Suppressor macrophage treated with lipopolysaccharide for 4 hours (primary cell): ENCODE data around the gene CNGA3.
A peak's percentile ranks its signal among the peaks of the same experiment; 100 is the strongest.

ENCODE experiments used
- DNase-seq: peaks from one replicate; pipeline ENCODE4 v3.0.0-alpha.2; 2020

CNGA3 gene

DNA sequence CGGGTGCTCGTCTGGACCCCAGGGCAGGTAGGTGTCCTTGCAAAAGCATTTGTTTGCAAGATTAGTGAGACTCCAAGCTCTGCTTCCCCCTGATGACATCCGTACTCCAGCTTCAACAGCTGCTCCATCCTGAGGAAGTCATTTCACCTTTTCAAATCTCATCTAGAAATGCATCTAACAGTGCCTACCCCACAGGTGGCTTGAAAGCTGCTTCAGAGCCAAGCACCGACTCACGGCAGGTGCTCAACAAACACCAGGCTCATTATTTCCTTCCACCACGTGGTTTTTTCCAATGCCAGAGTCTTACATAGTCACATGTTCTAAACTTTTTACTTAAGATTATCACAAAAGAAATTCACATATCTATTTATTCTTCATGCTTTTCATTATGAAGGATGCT, 31.9 kb downstream of the CNGA3 start:
- DNase-seq: no peak

DNA sequence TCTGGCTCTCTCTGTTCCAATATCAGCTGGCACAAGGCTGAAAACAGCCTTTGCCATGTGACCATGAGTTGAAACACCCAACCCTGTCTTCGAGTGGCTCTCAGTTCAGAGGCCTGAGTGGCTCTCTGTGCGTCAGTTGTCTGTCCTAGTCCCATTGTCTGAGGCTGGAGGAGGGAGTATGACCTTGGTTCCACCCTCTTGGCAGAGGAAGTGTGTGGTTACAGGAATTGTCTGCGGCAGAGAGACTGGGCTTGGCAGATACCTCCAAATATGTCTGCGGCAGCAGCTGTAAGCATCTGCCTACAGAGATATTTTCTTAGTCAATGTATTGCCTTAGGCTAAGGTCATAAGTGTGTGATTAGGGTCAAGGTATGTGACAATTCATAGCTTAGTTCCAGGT, 32.6 kb downstream of the CNGA3 start:
- DNase-seq: no peak

DNA sequence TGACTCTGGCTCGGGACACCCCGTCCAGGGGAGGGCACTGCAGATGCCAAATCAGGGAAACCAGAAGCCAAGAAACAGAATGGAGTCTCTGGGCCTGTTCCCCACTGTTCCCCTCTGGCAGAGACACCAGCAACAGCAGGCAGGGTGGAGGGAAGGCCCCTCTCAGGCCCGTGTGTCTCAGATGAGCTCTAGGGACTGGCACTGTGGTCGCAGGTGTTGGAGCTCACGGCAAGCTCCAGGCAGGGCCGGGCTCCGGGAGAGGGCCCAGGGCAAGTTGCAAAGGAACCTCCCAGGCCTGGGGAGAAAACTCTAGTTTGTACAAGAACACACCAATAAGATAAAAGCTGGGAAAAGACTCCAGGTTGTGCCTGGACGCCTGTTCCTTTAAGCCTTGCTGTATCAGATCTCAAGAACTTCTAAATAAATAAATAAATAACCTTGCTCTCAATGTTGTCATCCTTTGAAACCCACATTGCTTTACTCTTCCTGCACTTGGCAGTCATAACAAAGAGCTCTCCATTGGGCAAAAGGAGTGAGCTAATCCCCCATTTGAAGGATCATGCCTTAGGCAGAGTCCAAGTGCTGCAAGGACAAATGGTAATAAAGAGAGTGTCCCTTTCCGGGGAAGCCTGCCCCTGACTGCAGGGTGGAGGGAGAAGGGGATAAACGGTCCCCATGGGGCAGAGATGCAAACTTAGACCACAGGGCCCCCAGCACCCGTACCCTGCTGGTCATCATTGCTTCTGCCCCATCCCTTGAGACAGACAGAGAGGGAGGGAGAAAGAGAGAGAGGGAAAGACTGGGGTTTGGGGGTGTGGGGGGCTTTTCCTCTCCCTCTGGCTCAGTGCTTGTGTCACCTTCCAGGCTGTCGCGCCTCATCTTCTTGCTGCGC, 33.3 kb downstream of the CNGA3 start:
- DNase-seq: no peak

DNA sequence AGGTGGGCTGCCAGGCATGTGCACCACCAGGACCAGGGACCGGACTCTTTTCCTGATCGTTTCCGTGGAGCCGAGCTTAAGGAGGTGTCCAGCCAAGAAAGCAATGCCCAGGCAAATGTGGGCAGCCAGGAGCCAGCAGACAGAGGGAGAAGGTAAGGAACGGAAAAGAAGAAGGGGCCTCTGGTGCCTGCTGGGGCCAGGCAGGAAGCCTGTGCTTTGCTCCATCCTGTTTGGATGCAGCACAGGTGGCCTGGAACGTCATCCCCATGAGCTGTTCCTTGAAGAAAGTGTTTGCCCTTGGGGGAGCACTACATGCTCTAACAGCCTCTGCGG, 33.9 kb downstream of the CNGA3 start:
- no peak for DNase-seq

DNA sequence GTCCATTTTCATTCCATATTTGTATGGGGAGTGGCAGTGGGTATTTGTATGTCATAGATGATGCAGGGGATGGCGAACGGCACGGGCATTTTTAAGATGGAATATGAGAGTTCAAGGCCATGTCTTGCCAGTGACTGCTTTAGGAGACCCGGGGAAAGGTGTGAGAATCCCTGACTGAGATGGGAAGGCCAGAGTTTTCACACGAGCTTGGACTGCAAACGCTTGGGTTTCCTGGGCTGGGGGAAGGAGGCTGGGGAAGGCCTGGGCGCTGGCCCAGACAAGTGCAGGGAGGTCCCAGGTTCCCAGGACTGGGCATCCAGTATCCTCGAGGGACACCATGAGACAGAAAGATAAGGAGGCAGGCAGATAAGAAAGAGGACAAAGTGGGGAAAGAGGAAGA, 35.2 kb downstream of the CNGA3 start:
- no peak for DNase-seq

DNA sequence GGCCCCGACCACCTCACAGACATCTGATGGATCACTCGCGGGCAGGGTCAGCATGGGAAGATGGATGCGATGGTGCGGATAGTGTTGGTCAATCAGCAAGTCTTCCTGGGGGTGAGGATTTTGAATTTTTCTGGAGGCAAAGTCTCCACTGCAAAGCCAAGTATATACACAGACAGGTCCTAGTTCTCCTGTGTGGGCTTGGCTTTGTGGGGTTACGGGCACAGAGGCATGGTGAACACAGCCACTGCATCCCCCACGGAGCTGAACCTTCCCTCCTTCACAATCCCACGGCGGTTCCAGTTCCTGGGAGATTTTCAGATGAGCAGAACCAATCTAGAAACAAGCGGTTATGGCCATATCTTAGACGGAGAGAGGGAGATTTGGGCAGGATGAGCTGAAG, 35.8 kb downstream of the CNGA3 start:
- DNase-seq: no peak

DNA sequence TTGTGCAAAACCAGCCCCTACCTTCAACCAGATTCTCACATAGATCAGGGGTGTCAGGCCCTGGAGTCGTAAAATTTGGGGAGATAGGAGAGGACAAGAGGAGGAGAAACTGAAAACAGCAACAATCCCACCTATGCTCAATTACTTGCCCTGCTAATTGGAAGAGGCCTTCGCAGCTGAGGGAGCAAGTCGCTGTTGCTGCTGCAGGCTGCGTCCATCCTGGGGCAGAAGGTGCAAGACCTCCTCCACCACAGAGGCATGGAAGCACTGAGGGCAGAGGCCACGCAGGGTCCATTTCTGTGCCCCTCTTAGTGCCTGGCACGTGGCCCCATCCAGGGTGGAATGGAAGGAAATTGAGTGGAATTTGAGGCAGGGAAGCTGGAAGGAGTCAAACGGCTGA, 36.5 kb downstream of the CNGA3 start:
- no peak for DNase-seq

DNA sequence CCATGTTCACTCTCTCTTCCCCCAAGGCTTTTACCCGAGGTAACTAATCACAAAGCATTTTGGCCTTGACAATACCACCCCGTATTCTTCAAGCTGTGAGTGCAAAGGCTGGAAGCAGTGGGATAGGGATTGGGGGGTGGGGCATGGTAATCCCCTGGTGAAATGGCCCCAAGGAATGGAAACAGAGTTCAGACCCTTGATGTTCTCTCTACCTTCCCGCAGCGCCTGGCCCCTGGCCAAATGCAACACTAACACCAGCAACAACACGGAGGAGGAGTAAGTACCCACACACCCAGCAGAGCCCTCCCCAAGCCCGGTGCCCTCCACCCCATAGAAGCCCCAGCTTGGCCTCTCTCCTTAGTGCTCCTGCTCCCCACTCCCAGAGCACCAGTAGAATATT, 36.9 kb downstream of the CNGA3 start:
- DNase-seq: no peak

DNA sequence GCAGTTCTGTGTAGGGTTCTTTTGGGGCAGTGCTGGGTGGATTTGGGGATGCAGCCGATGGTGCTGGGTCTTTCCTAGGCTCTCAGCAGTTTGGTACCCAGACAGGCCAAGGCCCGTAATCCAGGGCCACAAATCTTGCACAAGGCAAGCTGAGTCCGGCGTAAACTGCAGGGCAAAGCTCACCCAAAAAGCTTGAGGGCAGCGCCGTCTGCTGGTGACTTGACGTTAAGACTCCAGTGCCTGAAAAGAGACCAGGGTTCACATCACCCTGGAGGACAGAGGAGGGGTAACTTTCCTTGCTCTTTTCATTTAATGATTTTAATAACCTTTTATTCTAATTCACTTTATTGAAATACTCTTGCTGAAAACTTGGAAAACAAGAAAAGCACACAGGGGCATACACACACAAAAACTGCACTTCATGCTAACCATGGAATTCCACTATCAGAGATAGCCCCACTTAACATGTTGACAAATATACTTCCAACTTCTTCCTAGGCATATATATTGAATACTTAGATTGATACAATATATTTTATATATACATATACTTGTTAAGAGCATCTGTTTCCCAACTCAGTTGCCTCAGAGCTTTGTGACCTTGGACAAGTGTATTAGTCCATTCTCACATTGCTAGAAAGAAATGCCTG, 38.9 kb downstream of the CNGA3 start:
- peak; percentile 88 for DNase-seq

DNA sequence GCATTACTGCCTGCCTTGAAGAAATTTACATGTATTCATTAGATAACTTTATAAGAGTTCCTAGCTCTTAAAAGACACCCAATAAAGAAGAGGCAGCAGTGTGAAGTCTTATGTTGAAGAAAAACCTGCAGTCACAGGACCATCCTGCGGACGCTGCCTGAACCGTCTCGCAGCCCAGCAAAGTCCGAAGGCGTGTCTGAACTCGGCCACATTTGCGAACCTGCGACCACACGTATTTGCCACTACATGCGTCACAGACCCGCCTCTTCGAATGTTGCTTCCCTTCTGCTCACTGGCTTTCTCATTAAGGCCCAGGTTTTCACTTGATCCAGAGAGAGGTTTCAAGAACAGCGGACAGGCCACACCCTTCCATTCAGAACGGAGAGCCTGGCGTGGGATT, 41.2 kb downstream of the CNGA3 start:
- no peak for DNase-seq

DNA sequence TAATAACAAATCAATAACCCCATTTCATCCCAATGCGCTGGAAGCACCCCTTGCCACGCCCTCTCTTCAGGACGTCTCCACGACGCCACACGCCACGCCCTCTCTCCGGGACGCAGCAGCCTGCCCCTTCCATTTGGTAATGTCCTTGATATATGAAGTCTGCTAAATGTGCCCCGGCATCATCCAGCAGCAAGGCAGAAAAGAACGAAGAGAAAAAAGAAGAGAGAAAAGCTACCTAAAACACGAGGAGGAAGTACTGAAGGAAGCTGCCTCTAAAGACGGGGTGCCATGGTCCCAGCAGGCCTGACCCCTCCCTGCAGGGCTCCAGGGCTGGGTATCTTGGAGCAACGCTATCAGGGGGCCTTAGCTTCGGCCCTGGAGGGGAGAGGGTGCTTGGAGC, 41.8 kb downstream of the CNGA3 start:
- no peak for DNase-seq

DNA sequence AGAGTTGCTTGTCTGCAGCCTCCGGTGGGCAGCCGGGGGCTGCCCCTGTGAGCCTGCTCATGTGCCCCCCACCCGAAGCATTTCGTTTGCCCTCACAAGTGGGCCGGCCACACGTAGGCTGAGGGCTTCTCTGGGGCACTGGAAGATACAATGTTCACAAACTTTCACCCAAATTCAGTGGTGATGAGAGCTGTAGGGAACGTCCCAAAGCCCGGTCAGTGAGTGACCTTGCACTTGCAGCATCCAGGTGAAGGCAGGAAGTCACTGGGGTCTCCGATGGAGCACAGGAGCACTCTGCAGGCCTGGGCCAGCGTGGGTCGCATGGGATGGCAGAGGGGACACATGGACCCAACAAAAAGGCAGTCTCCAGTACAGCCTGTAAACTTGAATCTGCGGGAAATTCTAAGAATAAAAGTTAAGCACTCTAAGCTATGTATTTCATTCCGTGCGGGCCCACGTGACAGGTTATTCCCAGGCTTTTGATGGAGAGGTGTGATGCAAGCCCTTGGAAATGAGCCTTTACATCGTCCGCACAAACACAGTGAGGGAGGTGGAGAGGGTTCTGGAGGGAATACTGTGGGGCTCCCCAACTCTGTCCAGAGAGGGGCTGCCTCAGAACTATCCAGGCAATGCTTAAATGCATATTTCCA, 42.5 kb downstream of the CNGA3 start:
- no peak for DNase-seq

DNA sequence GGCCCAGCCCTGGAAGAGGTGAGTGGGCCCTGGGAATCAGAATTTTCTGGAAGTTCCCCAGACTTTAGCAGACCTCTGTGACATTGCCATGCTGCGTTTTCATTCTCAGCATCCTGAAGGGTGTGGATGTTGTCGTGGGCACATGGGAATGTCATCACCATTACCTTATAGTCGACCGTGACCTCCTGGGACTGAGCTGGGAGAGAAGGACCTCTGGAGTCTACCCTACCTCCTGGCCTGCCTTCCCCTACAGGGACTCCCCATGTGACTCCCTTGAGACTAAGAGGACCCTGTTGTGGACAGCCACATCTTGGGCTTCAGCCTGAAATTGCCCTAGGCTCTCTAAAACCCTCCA, 43.0 kb downstream of the CNGA3 start:
- DNase-seq: no peak

DNA sequence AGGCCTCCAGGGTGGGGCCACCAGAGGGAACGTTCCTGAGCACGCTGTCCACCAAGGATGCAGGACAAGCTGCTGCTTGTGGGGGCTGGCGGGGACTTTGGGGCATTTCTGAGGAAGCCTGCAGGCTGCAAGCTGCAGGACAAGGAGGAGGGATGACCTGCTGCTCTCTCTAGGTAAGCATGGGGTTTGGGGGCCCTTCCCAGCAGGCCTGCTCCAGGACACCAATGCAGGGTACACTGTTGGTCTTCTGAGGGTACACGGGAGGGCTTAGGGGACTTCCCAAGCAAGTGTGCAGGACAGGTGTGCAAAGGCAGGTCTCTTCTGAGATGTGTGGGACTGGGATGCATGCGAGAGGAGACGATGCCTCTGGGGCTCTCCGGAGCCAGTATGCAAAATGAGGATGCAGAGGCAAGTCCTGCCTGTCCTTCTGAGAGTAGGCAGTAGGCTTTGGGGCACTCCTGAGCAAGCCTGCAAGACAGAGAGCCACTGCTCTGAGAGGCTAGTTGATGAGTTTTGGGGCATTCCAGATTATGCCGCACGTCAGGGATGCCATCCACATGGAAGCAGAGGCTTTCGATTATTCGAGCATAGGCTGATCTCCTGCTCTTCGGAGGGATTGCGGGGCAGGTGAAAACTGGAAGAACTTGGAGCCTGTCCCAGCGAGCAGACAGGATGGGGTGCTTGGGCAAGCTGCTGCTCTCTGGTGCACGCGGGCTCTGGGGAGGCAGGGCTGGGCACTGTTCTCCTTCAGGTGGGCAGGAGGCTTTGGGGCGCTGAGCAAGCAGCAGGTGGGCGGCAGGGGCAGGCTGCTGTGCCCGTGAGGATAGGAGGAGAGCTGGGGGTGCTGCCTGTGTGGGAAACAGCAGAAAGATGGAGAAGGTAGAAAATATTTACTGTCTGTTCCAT, 44.6 kb downstream of the CNGA3 start:
- no peak for DNase-seq

DNA sequence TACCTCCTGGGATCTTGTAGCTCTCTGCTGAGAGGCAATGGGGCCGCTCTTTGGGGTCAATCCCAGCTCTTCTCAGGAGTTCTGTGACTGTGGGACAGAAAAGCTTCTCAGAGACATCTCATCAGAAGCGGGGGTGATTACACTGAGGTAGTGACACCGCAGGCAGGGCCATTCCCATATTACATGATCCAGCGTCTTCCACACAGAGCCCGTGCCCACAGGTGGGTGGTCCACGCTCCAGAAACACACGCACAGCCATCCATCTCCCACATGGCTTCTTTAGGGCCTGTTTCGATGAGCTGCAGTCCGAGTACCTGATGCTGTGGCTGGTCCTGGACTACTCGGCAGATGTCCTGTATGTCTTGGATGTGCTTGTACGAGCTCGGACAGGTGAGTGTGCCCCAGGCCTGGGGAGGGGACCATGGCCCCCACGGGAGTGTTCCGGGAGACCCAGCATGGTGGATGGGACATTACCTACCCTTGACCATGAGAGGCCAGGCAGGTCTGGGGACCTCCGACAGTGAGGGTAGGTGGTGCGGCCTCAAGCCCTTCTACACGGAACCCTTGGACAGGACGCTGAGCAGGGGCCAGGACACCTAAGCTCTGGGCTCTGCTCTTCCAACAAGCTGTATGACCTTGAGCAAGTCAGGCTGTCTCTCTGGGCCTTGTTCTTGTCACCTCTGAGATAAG, 45.5 kb downstream of the CNGA3 start:
- no peak for DNase-seq

DNA sequence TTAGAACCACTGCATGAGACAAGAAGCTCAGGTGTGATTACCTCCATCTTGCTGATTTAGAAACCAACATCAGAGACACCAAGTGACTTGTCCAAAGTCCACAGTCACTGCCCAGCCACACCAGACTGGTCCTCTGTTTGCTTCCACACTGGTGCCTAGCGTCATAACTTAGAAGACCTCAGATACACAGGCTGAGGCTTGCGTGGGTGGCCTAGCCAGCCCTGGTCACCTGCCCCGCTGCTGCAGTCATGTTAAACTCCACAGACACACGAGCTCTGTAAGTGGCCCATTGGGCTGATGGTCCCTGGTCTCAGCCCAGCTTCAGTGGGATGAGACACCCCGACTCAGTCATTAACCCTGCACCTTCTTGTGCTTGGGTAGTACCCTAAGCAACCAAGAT, 47.1 kb downstream of the CNGA3 start:
- DNase-seq: no peak

DNA sequence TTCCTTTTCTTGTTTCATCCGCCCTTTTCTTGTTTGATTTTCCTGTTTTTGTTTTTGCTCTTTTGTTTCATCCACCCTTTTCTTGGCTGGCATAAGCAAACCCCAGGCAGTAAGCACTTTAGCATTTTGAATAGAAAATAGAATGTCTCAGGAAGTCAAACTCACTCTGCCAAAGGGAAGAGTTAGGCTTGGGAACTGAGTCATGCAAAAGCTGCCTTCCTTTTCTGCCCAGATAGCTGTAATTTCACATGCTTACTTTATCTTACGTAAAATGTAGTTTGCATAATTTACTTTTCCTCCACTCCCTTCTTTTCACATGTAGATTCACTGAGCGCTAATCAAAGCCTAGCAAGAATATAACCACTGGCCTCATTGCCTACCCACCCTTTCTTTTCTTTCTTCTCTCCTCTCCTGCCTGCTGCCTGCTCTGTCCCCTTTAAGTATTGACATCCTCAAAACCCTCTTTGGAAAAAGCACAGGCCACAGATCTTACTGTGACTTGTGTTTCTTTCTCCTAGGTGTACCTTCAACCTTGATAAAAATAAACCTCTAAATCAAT, 48.4 kb downstream of the CNGA3 start:
- DNase-seq: no peak

DNA sequence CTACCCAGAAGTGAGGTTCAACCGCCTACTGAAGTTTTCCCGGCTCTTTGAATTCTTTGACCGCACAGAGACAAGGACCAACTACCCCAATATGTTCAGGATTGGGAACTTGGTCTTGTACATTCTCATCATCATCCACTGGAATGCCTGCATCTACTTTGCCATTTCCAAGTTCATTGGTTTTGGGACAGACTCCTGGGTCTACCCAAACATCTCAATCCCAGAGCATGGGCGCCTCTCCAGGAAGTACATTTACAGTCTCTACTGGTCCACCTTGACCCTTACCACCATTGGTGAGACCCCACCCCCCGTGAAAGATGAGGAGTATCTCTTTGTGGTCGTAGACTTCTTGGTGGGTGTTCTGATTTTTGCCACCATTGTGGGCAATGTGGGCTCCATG, 49.7 kb downstream of the CNGA3 start:
- no peak for DNase-seq

DNA sequence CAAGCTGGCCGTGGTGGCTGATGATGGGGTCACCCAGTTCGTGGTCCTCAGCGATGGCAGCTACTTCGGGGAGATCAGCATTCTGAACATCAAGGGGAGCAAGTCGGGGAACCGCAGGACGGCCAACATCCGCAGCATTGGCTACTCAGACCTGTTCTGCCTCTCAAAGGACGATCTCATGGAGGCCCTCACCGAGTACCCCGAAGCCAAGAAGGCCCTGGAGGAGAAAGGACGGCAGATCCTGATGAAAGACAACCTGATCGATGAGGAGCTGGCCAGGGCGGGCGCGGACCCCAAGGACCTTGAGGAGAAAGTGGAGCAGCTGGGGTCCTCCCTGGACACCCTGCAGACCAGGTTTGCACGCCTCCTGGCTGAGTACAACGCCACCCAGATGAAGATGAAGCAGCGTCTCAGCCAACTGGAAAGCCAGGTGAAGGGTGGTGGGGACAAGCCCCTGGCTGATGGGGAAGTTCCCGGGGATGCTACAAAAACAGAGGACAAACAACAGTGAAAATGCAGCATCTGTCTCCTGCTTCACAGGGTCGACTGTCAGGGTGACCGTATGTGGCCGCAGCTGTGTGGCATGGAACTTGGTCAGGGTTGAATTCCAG, 50.6 kb downstream of the CNGA3 start:
- no peak for DNase-seq

DNA sequence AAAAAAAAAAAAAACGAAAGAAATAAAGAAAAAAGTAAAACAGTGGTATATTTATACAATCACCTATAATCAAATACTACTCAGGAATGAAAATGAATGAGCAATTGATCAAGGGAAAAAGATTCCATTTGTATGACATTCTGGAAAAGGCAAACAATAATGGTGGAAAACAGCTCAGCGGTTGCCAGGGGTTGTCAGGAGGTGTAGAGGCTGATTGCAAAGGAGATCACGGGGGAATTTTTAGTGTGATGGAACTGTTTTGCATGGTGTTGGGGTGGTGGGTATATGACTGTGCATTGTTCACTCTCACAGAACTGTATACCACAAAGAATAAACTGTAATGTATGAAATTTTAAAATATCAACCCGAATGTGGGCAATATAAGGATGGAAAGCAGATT, 52.9 kb downstream of the CNGA3 start:
- DNase-seq: no peak

DNA sequence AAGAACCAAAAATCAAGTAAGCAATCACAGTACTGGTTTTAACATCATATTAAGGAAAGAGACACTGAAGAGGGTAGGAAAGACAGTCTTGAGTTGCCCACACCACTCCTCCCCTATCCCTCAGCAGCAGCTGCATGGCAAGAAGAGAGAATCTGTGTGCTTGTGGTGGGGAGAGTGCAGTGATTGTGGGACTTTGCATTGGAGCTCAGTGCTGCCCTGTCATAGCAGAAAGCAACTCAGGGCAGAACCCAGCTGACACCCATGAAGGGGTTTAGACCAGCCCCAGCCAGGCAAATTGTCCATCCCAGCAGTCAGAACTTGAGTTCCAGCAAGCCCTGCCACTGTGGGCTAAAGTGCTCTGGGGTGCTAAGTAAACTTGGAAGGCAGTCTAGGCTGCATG, 57.6 kb downstream of the CNGA3 start:
- DNase-seq: no peak
